ENCODE data around the gene CFAP410.
"Not testable (repeated sequence)": the region's sequence is repeated elsewhere in the genome, so short reads cannot be mapped to it uniquely, and the experiment has no call there.

CFAP410 gene

GRCh38 chr21:44347911-44348451 lies 8.8 kb upstream of the CFAP410 start:
- no peak for DNase-seq
- H3K14ac ChIP-seq (ENCODE audit: low read length) = no peak overlapping the region
- H3K9me3 ChIP-seq (ENCODE audit: insufficient read depth, low read depth, low read length) = peaks cover 4% of the 10 kb centered on the region
- H4K91ac ChIP-seq (ENCODE audit: low read depth, low read length) = no peak overlapping the region
- no peaks in the 10 kb centered on the region for H3K79me1 ChIP-seq (ENCODE audit: low read length)
- no peak overlapping the region for H3K4me2 ChIP-seq (ENCODE audit: low read length)
- H3K23ac ChIP-seq (ENCODE audit: low read length) = no peak overlapping the region
- no peaks in the 10 kb centered on the region for H3K36me3 ChIP-seq (ENCODE audit: control insufficient read depth in 1 of 2, insufficient read depth in 2 of 2, low read length in 2 of 2)
- no peak overlapping the region for H3K9ac ChIP-seq (ENCODE audit: low read length)
- no peak overlapping the region for H3K4ac ChIP-seq (ENCODE audit: low read depth, low read length)
- H3K18ac ChIP-seq (ENCODE audit: low read length) = no peak overlapping the region
- WGBS (ENCODE audit: extremely low coverage, insufficient coverage, insufficient read length) = no CpG with 5 or more reads among the region's 22 CpGs
- no peak overlapping the region for H4K12ac ChIP-seq (ENCODE audit: low read depth, low read length)
- no peak overlapping the region for H2BK12ac ChIP-seq (ENCODE audit: low read length)
- H3K27me3 ChIP-seq (ENCODE audit: insufficient read depth, low read length) = no peaks in the 10 kb centered on the region
- H3K79me2 ChIP-seq (ENCODE audit: control insufficient read depth, insufficient read depth, low read length, poor library complexity) = no peaks in the 10 kb centered on the region
- no peak overlapping the region for H3K27ac ChIP-seq (ENCODE audit: low read depth, low read length)
- H2BK120ac ChIP-seq (ENCODE audit: insufficient read depth, low read length, poor library complexity) = no peak overlapping the region
- no peak overlapping the region for H2AK5ac ChIP-seq (ENCODE audit: low read length)
- H4K8ac ChIP-seq (ENCODE audit: low read depth, low read length) = no peak overlapping the region
- no peaks in the 10 kb centered on the region for H3K4me1 ChIP-seq (ENCODE audit: control insufficient read depth in 1 of 2, insufficient read depth in 2 of 2, low read length in 2 of 2)
- no peak overlapping the region for H2AFZ ChIP-seq (ENCODE audit: insufficient read depth, low read length, poor library complexity)
- no peak overlapping the region for H3K4me3 ChIP-seq (ENCODE audit: low read depth, low read length)
- H2BK5ac ChIP-seq (ENCODE audit: low read depth, low read length, poor library complexity) = no peak overlapping the region

- H4K12ac ChIP-seq (ENCODE audit: low read depth, low read length) = no peak overlapping the region
- H3K9me3 ChIP-seq (ENCODE audit: insufficient read depth, low read depth, low read length) = peaks cover 4% of the 10 kb centered on the region
- no peak overlapping the region for H3K4ac ChIP-seq (ENCODE audit: low read depth, low read length)
- no peak overlapping the region for H3K4me2 ChIP-seq (ENCODE audit: low read length)
- H3K14ac ChIP-seq (ENCODE audit: low read length) = no peak overlapping the region
- H3K18ac ChIP-seq (ENCODE audit: low read length) = no peak overlapping the region
- peaks cover 0 to 3% of the 10 kb centered on the region in 2 experiments for H3K4me1 ChIP-seq (ENCODE audit: control insufficient read depth in 1 of 2, insufficient read depth in 2 of 2, low read length in 2 of 2)
- H3K36me3 ChIP-seq (ENCODE audit: control insufficient read depth in 1 of 2, insufficient read depth in 2 of 2, low read length in 2 of 2) = no peaks in the 10 kb centered on the region
- H3K9ac ChIP-seq (ENCODE audit: low read length) = no peak overlapping the region
- H2BK5ac ChIP-seq (ENCODE audit: low read depth, low read length, poor library complexity) = no peak overlapping the region
- H2AK5ac ChIP-seq (ENCODE audit: low read length) = no peak overlapping the region
- no peak overlapping the region for H2BK120ac ChIP-seq (ENCODE audit: insufficient read depth, low read length, poor library complexity)
- no peaks in the 10 kb centered on the region for H3K27me3 ChIP-seq (ENCODE audit: insufficient read depth, low read length)
- no peak for DNase-seq
- H3K79me2 ChIP-seq (ENCODE audit: control insufficient read depth, insufficient read depth, low read length, poor library complexity) = no peaks in the 10 kb centered on the region
- H4K8ac ChIP-seq (ENCODE audit: low read depth, low read length) = no peak overlapping the region
- H3K23ac ChIP-seq (ENCODE audit: low read length) = no peak overlapping the region
- H3K4me3 ChIP-seq (ENCODE audit: low read depth, low read length) = no peak overlapping the region
- H3K79me1 ChIP-seq (ENCODE audit: low read length) = no peaks in the 10 kb centered on the region
- H2BK12ac ChIP-seq (ENCODE audit: low read length) = no peak overlapping the region
- no peak overlapping the region for H2AFZ ChIP-seq (ENCODE audit: insufficient read depth, low read length, poor library complexity)
- no CpG with 5 or more reads among the region's 11 CpGs for WGBS (ENCODE audit: extremely low coverage, insufficient coverage, insufficient read length)
- H4K91ac ChIP-seq (ENCODE audit: low read depth, low read length) = no peak overlapping the region
- H3K27ac ChIP-seq (ENCODE audit: low read depth, low read length) = no peak overlapping the region
Measured at GRCh38 chr21:44345495-44345894, 6.3 kb upstream of the CFAP410 start.

GRCh38 chr21:44344541-44345183 lies 5.5 kb upstream of the CFAP410 start:
- Histone ChIP-seq H3K4me2 (ENCODE audit: low read length) (no peak overlapping the region), H3K4me1 (ENCODE audit: control insufficient read depth in 1 of 2, insufficient read depth in 2 of 2, low read length in 2 of 2) (peaks cover 0 to 4% of the 10 kb centered on the region in 2 experiments), H3K4ac (ENCODE audit: low read depth, low read length) (no peak overlapping the region), H3K14ac (ENCODE audit: low read length) (no peak overlapping the region), H3K23ac (ENCODE audit: low read length) (no peak overlapping the region), H3K18ac (ENCODE audit: low read length) (no peak overlapping the region), H3K79me2 (ENCODE audit: control insufficient read depth, insufficient read depth, low read length, poor library complexity) (no peaks in the 10 kb centered on the region), H4K8ac (ENCODE audit: low read depth, low read length) (no peak overlapping the region), H3K36me3 (ENCODE audit: control insufficient read depth in 1 of 2, insufficient read depth in 2 of 2, low read length in 2 of 2) (no peaks in the 10 kb centered on the region), H2AFZ (ENCODE audit: insufficient read depth, low read length, poor library complexity) (no peak overlapping the region), H3K9me3 (ENCODE audit: insufficient read depth, low read depth, low read length) (peaks cover 4% of the 10 kb centered on the region), H4K91ac (ENCODE audit: low read depth, low read length) (no peak overlapping the region), H3K79me1 (ENCODE audit: low read length) (no peaks in the 10 kb centered on the region), H2AK5ac (ENCODE audit: low read length) (no peak overlapping the region), H2BK12ac (ENCODE audit: low read length) (no peak overlapping the region), H3K27me3 (ENCODE audit: insufficient read depth, low read length) (no peaks in the 10 kb centered on the region), H3K4me3 (ENCODE audit: low read depth, low read length) (no peak overlapping the region), H2BK120ac (ENCODE audit: insufficient read depth, low read length, poor library complexity) (no peak overlapping the region), H3K27ac (ENCODE audit: low read depth, low read length) (no peak overlapping the region), H2BK5ac (ENCODE audit: low read depth, low read length, poor library complexity) (no peak overlapping the region), H3K9ac (ENCODE audit: low read length) (no peak overlapping the region), H4K12ac (ENCODE audit: low read depth, low read length) (no peak overlapping the region)
- DNase-seq = no peak
- no CpG with 5 or more reads among the region's 17 CpGs for WGBS (ENCODE audit: extremely low coverage, insufficient coverage, insufficient read length)

- not testable (repeated sequence) for H2BK12ac ChIP-seq (ENCODE audit: low read length); H4K8ac ChIP-seq (ENCODE audit: low read depth, low read length); DNase-seq; H3K14ac ChIP-seq (ENCODE audit: low read length); H2BK5ac ChIP-seq (ENCODE audit: low read depth, low read length, poor library complexity); H3K23ac ChIP-seq (ENCODE audit: low read length); H3K27me3 ChIP-seq (ENCODE audit: insufficient read depth, low read length); H3K4me3 ChIP-seq (ENCODE audit: low read depth, low read length); H3K9me3 ChIP-seq (ENCODE audit: insufficient read depth, low read depth, low read length); H2BK120ac ChIP-seq (ENCODE audit: insufficient read depth, low read length, poor library complexity); H3K79me1 ChIP-seq (ENCODE audit: low read length); H3K4me1 ChIP-seq (ENCODE audit: control insufficient read depth in 1 of 2, insufficient read depth in 2 of 2, low read length in 2 of 2); H2AFZ ChIP-seq (ENCODE audit: insufficient read depth, low read length, poor library complexity); H3K36me3 ChIP-seq (ENCODE audit: control insufficient read depth in 1 of 2, insufficient read depth in 2 of 2, low read length in 2 of 2); H3K79me2 ChIP-seq (ENCODE audit: control insufficient read depth, insufficient read depth, low read length, poor library complexity); H3K18ac ChIP-seq (ENCODE audit: low read length); H3K27ac ChIP-seq (ENCODE audit: low read depth, low read length); H3K9ac ChIP-seq (ENCODE audit: low read length); H4K12ac ChIP-seq (ENCODE audit: low read depth, low read length); H3K4ac ChIP-seq (ENCODE audit: low read depth, low read length); H2AK5ac ChIP-seq (ENCODE audit: low read length); H4K91ac ChIP-seq (ENCODE audit: low read depth, low read length); H3K4me2 ChIP-seq (ENCODE audit: low read length)
- WGBS (ENCODE audit: extremely low coverage, insufficient coverage, insufficient read length) = no CpG with 5 or more reads among the region's 8 CpGs
Measured at GRCh38 chr21:44342981-44343380, 3.8 kb upstream of the CFAP410 start.

All from trophoblast cell (in vitro differentiated cells and primary cell).